Lower lobe of right lung (tissue), 2 donors: Measurements from ENCODE around the gene RBFOX2. TPM values are rescaled to one million over a fixed set of nuclear protein-coding genes. Genes with fewer than 3 reads are reported as not detected.
A peak's percentile ranks its signal among the peaks of the same experiment; 100 is the strongest.
"Not testable (repeated sequence)": the region's sequence is repeated elsewhere in the genome, so short reads cannot be mapped to it uniquely, and the experiment has no call there.

Experiments
- ATAC-seq, 2 donors: fragments of 200-7000 bp; cut with Tn5 transposase; one replicate each; pipeline ENCODE4 v1.9.1; 2020 to 2022; ENCODE audit warnings: mild to moderate bottlenecking in 2 of 2, moderate library complexity in 2 of 2
- DNase-seq: peaks from one replicate; pipeline ENCODE4 v3.0.0-alpha.2; 2020
- H3K27ac ChIP-seq: fragments of 200-600 bp; one replicate; pipeline ENCODE4 v1.8.0; 2022
- H3K27me3 ChIP-seq: fragments of 200-600 bp; one replicate; pipeline ENCODE4 v1.8.0; 2022; ENCODE audit warnings: low read depth
- H3K36me3 ChIP-seq: fragments of 200-600 bp; one replicate; pipeline ENCODE4 v1.8.0; 2022; ENCODE audit warnings: mild to moderate bottlenecking
- H3K4me1 ChIP-seq: fragments of 200-600 bp; one replicate; pipeline ENCODE4 v1.8.0; 2022
- H3K4me3 ChIP-seq: fragments of 200-600 bp; one replicate; pipeline ENCODE4 v1.8.0; 2022; ENCODE audit warnings: mild to moderate bottlenecking
- H3K9me3 ChIP-seq: fragments of 200-600 bp; one replicate; pipeline ENCODE4 v1.8.0; 2022
- intact Hi-C: fragments of 100-400 bp; cut with DNase I; formaldehyde crosslinking; loops from one replicate; pipeline ENCODE4 v1.11.0; 2022
- total RNA-seq: library from RNA; stranded (reverse); fragmentation: NEBNext Ultra II Directional; extraction: Animal tissue kit (Norgen Biotek cat#: 25700); gene quantifications from one replicate; pipeline ENCODE4 v1.2.1, GENCODE V29; 2021
- TF ChIP-seq, protein P1 (sequence below): fragments of 200-600 bp; IDR thresholded peaks from one replicate; pipeline ENCODE4 v1.8.0; 2022; ENCODE audit warnings: antibody characterized with exemption, mild to moderate bottlenecking
- donor health status: DM: no; HTN: yes; CAD: no; lungs with severe emphysema.

RBFOX2 gene
- total RNA-seq, 1 donor from 2014 or later: 50.1 TPM

DNA sequence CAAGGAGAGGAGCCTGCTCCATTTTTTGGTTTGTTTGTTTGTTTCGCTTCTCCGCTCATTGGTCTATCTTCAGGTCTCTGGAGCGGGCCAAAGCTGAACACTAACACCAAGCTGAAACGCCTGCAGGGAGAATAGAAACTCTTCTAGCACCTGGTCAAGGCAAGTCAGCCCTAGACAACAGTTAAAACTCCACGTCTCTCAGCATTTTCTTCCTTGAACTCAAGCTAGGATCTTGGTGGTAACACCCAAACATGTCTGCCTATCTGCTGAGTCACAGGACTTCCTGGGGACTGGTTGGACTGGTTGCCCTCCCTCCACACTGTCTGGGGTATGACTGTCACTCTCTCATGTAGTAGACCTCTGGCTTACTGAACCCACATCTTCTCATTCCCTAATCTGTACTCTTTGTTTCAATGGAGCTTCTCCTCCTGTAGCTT, 23.9 kb upstream of the RBFOX2 start:
- Histone ChIP-seq H3K4me1 (no peaks in the 10 kb centered on the region), H3K36me3 (no peaks in the 10 kb centered on the region), H3K27ac (no peak overlapping the region), H3K27me3 (no peaks in the 10 kb centered on the region), H3K9me3 (no peaks in the 10 kb centered on the region), H3K4me3 (no peak overlapping the region)
- intact Hi-C loops: no loop called here
- no peak for DNase-seq
- peak; percentile 57 to 70 for ATAC-seq
- TF ChIP-seq, protein P1, sequence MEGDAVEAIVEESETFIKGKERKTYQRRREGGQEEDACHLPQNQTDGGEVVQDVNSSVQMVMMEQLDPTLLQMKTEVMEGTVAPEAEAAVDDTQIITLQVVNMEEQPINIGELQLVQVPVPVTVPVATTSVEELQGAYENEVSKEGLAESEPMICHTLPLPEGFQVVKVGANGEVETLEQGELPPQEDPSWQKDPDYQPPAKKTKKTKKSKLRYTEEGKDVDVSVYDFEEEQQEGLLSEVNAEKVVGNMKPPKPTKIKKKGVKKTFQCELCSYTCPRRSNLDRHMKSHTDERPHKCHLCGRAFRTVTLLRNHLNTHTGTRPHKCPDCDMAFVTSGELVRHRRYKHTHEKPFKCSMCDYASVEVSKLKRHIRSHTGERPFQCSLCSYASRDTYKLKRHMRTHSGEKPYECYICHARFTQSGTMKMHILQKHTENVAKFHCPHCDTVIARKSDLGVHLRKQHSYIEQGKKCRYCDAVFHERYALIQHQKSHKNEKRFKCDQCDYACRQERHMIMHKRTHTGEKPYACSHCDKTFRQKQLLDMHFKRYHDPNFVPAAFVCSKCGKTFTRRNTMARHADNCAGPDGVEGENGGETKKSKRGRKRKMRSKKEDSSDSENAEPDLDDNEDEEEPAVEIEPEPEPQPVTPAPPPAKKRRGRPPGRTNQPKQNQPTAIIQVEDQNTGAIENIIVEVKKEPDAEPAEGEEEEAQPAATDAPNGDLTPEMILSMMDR: no peak

DNA sequence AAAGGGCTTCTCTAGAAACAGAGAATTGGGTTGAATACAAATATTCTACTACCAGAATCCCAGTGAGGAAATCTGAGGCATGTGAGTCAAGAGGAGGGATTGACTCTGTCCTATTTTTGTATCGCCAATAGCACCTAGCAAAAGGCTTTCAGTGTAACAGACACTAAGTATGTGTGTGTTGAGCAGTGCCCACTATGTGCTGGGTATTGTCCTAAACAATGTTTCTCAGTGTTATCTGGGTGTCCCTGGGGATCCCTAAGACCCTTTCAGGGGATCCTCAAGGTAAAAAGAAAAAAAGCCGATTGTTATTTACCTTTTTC, 21.0 kb upstream of the RBFOX2 start:
- H3K4me1 ChIP-seq: no peaks in the 10 kb centered on the region
- no peak overlapping the region for H3K27ac ChIP-seq
- H3K9me3 ChIP-seq: no peaks in the 10 kb centered on the region
- H3K36me3 ChIP-seq: no peaks in the 10 kb centered on the region
- H3K27me3 ChIP-seq: no peaks in the 10 kb centered on the region
- ATAC-seq (no peak), DNase-seq (no peak)
- TF ChIP-seq, protein P1: no peak
- H3K4me3 ChIP-seq: no peak overlapping the region
- intact Hi-C loops: no loop called here

DNA sequence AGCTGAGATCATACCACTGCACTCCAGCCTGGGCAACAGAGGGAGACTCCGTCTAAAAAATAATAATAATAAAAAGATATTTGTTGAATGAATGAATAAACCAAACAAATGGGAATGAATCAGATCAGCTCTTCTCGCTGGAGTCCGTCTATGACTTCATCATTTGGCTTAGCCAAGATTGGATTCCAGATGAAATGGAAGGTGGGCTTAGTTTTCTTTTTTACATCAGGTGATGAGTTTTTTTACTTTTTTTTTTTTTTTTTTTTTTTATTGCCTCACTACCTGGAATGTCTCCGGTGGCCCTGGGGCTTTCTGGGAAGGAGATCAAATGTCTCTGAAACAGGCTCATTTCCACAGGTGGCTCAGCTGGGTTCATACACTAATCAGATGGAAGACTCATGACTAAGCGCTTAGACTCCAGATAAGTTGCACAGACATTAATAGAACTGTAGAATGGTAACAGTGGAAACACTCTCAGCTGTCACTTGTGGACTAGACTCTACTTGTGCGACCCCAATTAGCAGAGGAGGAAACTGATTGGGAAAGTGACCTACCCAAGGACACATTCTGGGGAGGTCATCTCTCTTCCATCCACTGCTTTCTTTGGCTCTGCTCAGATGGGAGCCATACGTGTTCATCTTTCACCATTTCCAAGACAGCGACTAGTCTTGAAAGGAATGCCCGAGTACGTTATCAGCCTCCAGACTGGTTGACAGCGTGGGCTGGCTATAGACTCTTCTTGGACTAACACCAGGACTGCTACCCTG, 20.5 kb upstream of the RBFOX2 start:
- Histone ChIP-seq H3K4me1 (no peaks in the 10 kb centered on the region), H3K27me3 (no peaks in the 10 kb centered on the region), H3K4me3 (no peak overlapping the region), H3K9me3 (no peaks in the 10 kb centered on the region), H3K36me3 (no peaks in the 10 kb centered on the region), H3K27ac (no peak overlapping the region)
- TF ChIP-seq, protein P1: no peak
- intact Hi-C loops: no loop called here
- DNase-seq: no peak
- ATAC-seq: no peak

DNA sequence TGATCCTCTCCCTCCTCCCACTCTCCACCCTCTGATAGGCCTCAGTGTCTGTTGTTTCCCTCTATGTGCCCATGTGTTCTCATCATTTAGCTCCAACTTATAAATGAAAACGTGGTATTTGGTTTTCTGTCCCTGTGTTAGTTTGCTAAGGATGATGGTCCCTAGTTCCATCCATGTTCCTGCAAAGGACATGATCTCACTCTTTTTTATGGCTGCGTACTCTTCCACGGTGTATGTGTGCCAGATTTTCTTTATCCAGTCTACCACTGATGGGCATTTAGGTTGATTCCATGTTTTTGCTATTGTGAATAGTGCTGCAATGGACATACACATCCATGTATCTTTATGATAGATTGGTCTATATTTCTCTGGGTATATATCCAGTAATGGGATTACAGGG, 15.9 kb upstream of the RBFOX2 start:
- ATAC-seq, H3K4me3 ChIP-seq, DNase-seq, H3K27me3 ChIP-seq, H3K27ac ChIP-seq, H3K36me3 ChIP-seq, H3K9me3 ChIP-seq, intact Hi-C loops, H3K4me1 ChIP-seq: not testable (repeated sequence)

DNA sequence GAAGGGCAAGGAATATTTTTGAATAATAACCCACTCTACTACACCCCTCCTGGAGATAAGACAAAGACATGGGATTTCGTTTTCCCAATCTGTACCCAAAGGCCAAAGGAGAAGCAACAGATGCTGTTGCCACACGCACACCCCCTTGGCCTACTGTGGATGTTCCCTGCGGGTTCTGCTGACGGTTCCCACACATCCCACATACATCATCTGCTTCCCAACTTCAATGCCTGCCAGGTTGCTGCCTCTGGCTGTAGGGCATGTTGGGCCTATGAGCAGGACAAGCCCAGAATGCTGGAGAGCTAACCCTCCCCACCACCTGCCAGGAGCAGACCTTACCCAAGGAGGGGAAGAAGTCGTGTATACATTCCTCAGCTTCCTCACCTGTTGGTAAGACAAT, 13.6 kb upstream of the RBFOX2 start:
- no peak overlapping the region for H3K27ac ChIP-seq
- intact Hi-C loops: no loop called here
- H3K27me3 ChIP-seq: no peaks in the 10 kb centered on the region
- ATAC-seq: no peak
- H3K9me3 ChIP-seq: no peaks in the 10 kb centered on the region
- DNase-seq: no peak
- no peaks in the 10 kb centered on the region for H3K4me1 ChIP-seq
- no peaks in the 10 kb centered on the region for H3K36me3 ChIP-seq
- H3K4me3 ChIP-seq: no peak overlapping the region
- TF ChIP-seq, protein P1: no peak

DNA sequence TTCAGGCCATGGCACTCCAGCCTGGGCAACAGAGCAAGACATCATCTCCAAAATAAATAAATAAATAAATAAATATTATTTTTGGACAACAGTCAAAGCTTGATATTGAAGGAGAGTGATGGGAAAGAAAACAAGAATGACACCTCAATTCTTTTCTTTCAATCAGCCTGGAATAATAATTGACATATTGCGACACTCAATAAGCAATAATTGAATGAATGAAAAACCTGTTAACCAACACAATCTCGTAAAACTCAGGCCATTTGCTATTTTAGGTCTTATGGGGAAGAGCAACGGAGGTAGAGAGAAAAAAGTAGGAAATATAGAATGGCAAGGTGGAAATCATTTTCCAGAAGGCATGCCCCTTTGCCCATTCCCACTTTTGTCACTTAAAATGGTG, 10.5 kb upstream of the RBFOX2 start:
- ATAC-seq (no peak), DNase-seq (no peak)
- Histone ChIP-seq H3K4me3 (no peak overlapping the region), H3K9me3 (no peaks in the 10 kb centered on the region), H3K27me3 (no peaks in the 10 kb centered on the region), H3K27ac (no peak overlapping the region), H3K36me3 (no peaks in the 10 kb centered on the region), H3K4me1 (no peaks in the 10 kb centered on the region)
- intact Hi-C loops: no loop called here
- TF ChIP-seq, protein P1: no peak
